GM12878 (cell line): ENCODE data around the gene STK17A. TPM values are rescaled to one million over a fixed set of nuclear protein-coding genes. Genes with fewer than 3 reads are reported as not detected.

Experiments
- ATF2 ChIP-seq: IDR thresholded peaks from 2 replicates; pipeline ENCODE4 v1.6.1; 2012; ENCODE audit warnings: low read length, inconsistent platforms
- BCLAF1 ChIP-seq: fragments of 450-650 bp; IDR thresholded peaks from 2 replicates; pipeline ENCODE4 v1.6.1; 2017; ENCODE audit warnings: antibody characterized with exemption, mild to moderate bottlenecking, moderate library complexity
- CTCF ChIP-seq, 3 experiments: IDR thresholded peaks in 2 of 3; conservative IDR thresholded peaks in 1 of 3; 2 replicates each; pipeline ENCODE4 v1.5.1; 2011; ENCODE audit warnings: low read depth in 3 of 3, low read length in 3 of 3, mild to moderate bottlenecking in 3 of 3, control low read depth in 2 of 3, moderate library complexity in 2 of 3, inconsistent platforms in 1 of 3, mixed read lengths in 1 of 3; ENCODE audit not compliant: control insufficient read depth in 2 of 3, insufficient read depth in 1 of 3; ENCODE audit errors: extremely low read depth in 1 of 3
- EGR1 ChIP-seq, 2 experiments: IDR thresholded peaks; 1 replicate in 1 of 2; 2 replicates in 1 of 2; pipeline ENCODE4 v1.6.1; 2011 to 2012; ENCODE audit warnings: low read depth in 2 of 2, low read length in 2 of 2, borderline replicate concordance in 1 of 2, mild to moderate bottlenecking in 1 of 2, moderate library complexity in 1 of 2
- FOS ChIP-seq: IDR thresholded peaks from 3 replicates; pipeline ENCODE4 v1.6.1; 2011; ENCODE audit warnings: borderline replicate concordance; ENCODE audit not compliant: insufficient read length; ENCODE audit errors: extremely low read depth
- HDAC2 ChIP-seq: fragments of 200-600 bp; sonication (generic); IDR thresholded peaks from 2 replicates; pipeline ENCODE4 v1.6.1; 2017
- IRF4 ChIP-seq: IDR thresholded peaks from 2 replicates; pipeline ENCODE4 v1.6.1; 2011; ENCODE audit warnings: low read depth, low read length
- JUND ChIP-seq: IDR thresholded peaks from 2 replicates; pipeline ENCODE4 v1.6.1; 2012; ENCODE audit warnings: low read depth, mild to moderate bottlenecking, low read length, improper control_type of control experiment, moderate library complexity
- MEF2A ChIP-seq: IDR thresholded peaks from 2 replicates; pipeline ENCODE4 v1.6.1; 2011; ENCODE audit warnings: low read depth, mild to moderate bottlenecking, low read length, moderate library complexity; ENCODE audit not compliant: insufficient read depth
- MEF2B ChIP-seq: fragments of 450-650 bp; IDR thresholded peaks from 2 replicates; pipeline ENCODE4 v1.6.1; 2018; ENCODE audit warnings: mild to moderate bottlenecking, moderate library complexity; ENCODE audit not compliant: partially characterized antibody, poor library complexity, severe bottlenecking
- POU2F2 ChIP-seq: IDR thresholded peaks from 3 replicates; pipeline ENCODE4 v1.6.1; 2011; ENCODE audit warnings: low read depth, mild to moderate bottlenecking, low read length, borderline replicate concordance
- RB1 ChIP-seq: fragments of 450-650 bp; formaldehyde crosslinking; IDR thresholded peaks from 2 replicates; pipeline ENCODE4 v1.6.1; 2017; ENCODE audit warnings: mild to moderate bottlenecking, borderline replicate concordance
- REST ChIP-seq: IDR thresholded peaks from 2 replicates; pipeline ENCODE4 v1.6.1; 2012; ENCODE audit warnings: mild to moderate bottlenecking, low read depth, low read length
- SKIL ChIP-seq: fragments of 450-650 bp; IDR thresholded peaks from 2 replicates; pipeline ENCODE4 v1.6.1; 2017; ENCODE audit warnings: mild to moderate bottlenecking, low read depth, inconsistent platforms; ENCODE audit not compliant: poor library complexity, severe bottlenecking
- SREBF1 ChIP-seq: IDR thresholded peaks from 2 replicates; pipeline ENCODE4 v1.6.1; 2012; ENCODE audit warnings: mild to moderate bottlenecking, low read length
- STAT1 ChIP-seq: fragments of 450-650 bp; conservative IDR thresholded peaks from 2 replicates; pipeline ENCODE4 v1.6.1; 2014; ENCODE audit warnings: antibody characterized with exemption, mild to moderate bottlenecking
- STAT3 ChIP-seq: IDR thresholded peaks from 2 replicates; pipeline ENCODE4 v1.6.1; 2011; ENCODE audit warnings: low read depth, low read length, improper control_type of control experiment
- TCF12 ChIP-seq: IDR thresholded peaks from 2 replicates; pipeline ENCODE4 v1.6.1; 2011; ENCODE audit warnings: low read depth, mild to moderate bottlenecking, low read length
- YBX1 ChIP-seq: fragments of 450-650 bp; IDR thresholded peaks from 2 replicates; pipeline ENCODE4 v1.6.1; 2016; ENCODE audit warnings: antibody characterized with exemption
- polyA plus RNA-seq, 11 experiments: library from polyadenylated mRNA; depleted of rRNA in 4 of 11; unstranded in 6 of 11; stranded (reverse) in 5 of 11; fragments of >200 nt; fragmentation: Nextera tagmentation in 4 of 11; fragmentation: Illumina TruSeq in 1 of 11; extraction: Ambion mirVana in 4 of 11; extraction: Trizol in 1 of 11; gene quantifications; 1 replicate in 1 of 11; 2 replicates in 10 of 11; pipeline versions ENCODE4 v1.2.1 to v1.2.3, GENCODE V29; 2011 to 2016; ENCODE audit warnings: inconsistent platforms in 2 of 11, missing spikeins in 2 of 11, low read depth in 1 of 11
- total RNA-seq, 4 experiments: library from RNA; depleted of rRNA in 3 of 4; stranded (reverse); fragments of >200 nt in 3 of 4; fragmentation: Illumina TruSeq in 1 of 4; extraction: Trizol in 1 of 4; gene quantifications; 2 replicates each; pipeline versions ENCODE4 v1.2.1 to v1.2.3, GENCODE V29; 2013 to 2021

Gene STK17A
- total and polyA plus RNA-seq, 10 of the 15 experiments (the other 5 are each of a cell fraction or from before 2014, with no cell fraction given), result 18.5 to 91.6 (median 70.8) TPM

GRCh38 chr7:43569424-43569823 lies 13.5 kb upstream of the STK17A start (continued):
- TF ChIP-seq BCLAF1, result no peak
- TF ChIP-seq REST, result no peak
- TF ChIP-seq SREBF1, result no peak
- TF ChIP-seq HDAC2, result no peak
- no peak for TF ChIP-seq FOS
- TF ChIP-seq MEF2B, result no peak
- TF ChIP-seq POU2F2, result peak; percentile 75; the same call in 1 of the 3 replicates
- TF ChIP-seq ATF2, result peak; percentile 76
- peak; percentile 59 for TF ChIP-seq SKIL
- no peak for TF ChIP-seq CTCF (IDR thresholded peaks at IDR 0.05 in 2 of 3, conservative IDR thresholded peaks at IDR 0.05 in 1 of 3; ENCODE audit: control insufficient read depth in 2 of 3, extremely low read depth in 1 of 3, insufficient read depth in 1 of 3, low read depth in 3 of 3, low read length in 3 of 3)
- peak; percentile 76; the same call in 1 of the 2 replicates for TF ChIP-seq TCF12
- peak; percentile 96 for TF ChIP-seq IRF4
- TF ChIP-seq YBX1, result no peak
- TF ChIP-seq STAT3, result no peak
- TF ChIP-seq MEF2A, result 0 out of 2 replicates have a peak, but pooled peaks have one; percentile 14
- TF ChIP-seq STAT1, result no peak
- TF ChIP-seq JUND, result peak; percentile 61; the same call in 1 of the 2 replicates
- TF ChIP-seq EGR1 (IDR thresholded peaks at IDR 0.05; ENCODE audit: borderline replicate concordance in 1 of 2, low read depth in 2 of 2, low read length in 2 of 2), result peak in 1 of 2 experiments; percentile 86; a peak in 2 of 3 replicates
- no peak for TF ChIP-seq RB1
